ENCODE measurements around the gene PFDN5.

DNA sequence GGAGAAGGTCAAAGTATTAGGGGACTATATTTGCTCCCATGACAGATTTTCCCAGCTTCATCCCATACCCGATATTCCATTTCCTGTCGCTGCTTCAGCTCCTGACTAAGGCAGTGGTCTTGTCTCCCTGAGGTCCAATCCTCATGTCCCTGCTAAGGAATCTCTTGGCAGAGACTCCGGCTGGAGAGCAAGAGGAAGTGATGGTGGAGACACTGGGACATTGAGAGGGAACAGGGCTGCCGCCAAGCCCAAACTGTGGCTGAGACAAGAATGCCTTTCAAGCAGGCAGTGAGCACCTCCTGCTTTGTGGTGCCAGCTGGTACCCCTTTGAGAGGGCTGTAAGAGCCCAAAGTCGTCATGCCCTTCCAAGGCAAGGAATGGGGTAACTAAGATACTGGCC lies 35.3 kb downstream of the PFDN5 start:
- TF ChIP-seq, protein P1, sequence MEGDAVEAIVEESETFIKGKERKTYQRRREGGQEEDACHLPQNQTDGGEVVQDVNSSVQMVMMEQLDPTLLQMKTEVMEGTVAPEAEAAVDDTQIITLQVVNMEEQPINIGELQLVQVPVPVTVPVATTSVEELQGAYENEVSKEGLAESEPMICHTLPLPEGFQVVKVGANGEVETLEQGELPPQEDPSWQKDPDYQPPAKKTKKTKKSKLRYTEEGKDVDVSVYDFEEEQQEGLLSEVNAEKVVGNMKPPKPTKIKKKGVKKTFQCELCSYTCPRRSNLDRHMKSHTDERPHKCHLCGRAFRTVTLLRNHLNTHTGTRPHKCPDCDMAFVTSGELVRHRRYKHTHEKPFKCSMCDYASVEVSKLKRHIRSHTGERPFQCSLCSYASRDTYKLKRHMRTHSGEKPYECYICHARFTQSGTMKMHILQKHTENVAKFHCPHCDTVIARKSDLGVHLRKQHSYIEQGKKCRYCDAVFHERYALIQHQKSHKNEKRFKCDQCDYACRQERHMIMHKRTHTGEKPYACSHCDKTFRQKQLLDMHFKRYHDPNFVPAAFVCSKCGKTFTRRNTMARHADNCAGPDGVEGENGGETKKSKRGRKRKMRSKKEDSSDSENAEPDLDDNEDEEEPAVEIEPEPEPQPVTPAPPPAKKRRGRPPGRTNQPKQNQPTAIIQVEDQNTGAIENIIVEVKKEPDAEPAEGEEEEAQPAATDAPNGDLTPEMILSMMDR (conservative IDR thresholded peaks at IDR 0.05), result no peak
- no peak for TF ChIP-seq ZFX (IDR thresholded peaks at IDR 0.05)
